ENCODE measurements around the gene KRTAP13-2.
A peak's percentile ranks its signal among the peaks of the same experiment; 100 is the strongest.

Gene KRTAP13-2

DNA sequence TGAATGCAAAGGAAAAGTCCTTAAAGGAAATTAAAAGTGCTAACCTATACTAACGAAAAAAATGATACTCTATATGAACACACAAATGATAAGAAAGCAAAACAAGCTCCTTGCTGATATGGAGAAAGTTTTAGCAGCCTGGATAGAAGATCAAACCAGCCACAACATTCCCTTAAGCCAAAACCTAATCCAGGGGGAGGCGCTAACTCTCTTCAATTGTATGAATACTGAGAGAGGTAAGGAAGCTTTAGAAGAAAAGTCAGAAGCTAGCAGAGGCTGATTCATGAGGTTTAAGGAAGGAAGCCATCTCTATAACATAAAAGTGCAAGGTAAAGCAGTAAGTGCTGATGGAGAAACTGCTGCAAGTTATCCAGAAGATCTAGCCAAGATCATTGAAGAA, 27.1 kb downstream of the KRTAP13-2 start:
- H3K9me3 ChIP-seq, result no peaks in the 10 kb centered on the region
- H3K36me3 ChIP-seq, result no peaks in the 10 kb centered on the region
- TF ChIP-seq, protein P1, sequence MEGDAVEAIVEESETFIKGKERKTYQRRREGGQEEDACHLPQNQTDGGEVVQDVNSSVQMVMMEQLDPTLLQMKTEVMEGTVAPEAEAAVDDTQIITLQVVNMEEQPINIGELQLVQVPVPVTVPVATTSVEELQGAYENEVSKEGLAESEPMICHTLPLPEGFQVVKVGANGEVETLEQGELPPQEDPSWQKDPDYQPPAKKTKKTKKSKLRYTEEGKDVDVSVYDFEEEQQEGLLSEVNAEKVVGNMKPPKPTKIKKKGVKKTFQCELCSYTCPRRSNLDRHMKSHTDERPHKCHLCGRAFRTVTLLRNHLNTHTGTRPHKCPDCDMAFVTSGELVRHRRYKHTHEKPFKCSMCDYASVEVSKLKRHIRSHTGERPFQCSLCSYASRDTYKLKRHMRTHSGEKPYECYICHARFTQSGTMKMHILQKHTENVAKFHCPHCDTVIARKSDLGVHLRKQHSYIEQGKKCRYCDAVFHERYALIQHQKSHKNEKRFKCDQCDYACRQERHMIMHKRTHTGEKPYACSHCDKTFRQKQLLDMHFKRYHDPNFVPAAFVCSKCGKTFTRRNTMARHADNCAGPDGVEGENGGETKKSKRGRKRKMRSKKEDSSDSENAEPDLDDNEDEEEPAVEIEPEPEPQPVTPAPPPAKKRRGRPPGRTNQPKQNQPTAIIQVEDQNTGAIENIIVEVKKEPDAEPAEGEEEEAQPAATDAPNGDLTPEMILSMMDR (IDR thresholded peaks at IDR 0.05; ENCODE audit: low read depth, low read length), result no peak
- DNase-seq, result no peak
- no peaks in the 10 kb centered on the region for H3K27me3 ChIP-seq
- no peaks in the 10 kb centered on the region for H3K4me1 ChIP-seq
- H3K4me3 ChIP-seq (ENCODE audit: low read depth, low read length), result no peak overlapping the region

DNA sequence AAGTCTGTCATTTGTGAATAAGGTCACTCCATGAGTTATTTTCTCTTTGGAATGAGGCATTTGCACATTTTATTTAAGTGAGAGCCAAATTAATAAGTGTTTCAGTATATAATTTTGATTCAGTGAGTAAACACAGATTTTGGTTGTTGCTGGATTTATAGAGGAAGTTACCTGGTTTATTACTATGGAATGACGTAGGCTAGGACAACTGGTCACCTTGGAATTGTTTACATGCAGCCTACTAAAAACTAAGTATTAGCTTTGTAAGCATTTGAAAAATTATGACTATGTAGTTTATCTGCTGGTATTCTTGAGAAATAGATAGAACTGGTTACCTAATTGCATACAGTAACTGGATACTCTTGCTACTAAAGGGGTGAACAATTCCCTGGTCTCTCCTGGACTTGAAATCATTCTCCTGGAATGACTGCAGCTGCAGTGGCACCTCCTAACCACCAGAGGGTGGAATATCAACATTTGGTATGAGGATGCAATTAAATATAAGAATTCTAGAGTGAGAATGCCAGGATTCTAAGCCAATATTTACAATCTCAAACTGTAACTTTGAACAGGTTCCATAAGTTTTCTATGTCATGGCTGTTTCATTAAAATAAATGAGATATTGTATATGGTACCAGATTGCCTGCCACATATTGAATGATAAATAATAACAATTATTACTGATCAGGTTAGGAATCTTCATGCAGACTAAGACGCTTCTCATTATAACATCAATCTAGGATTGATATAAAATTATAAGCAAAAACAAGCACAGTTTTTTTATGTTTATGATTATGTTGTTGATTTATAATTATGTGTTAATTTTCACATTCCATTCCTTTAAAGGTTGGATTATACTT, 31.1 kb downstream of the KRTAP13-2 start:
- DNase-seq, result peak; percentile 37
- H3K27me3 ChIP-seq, result no peaks in the 10 kb centered on the region
- TF ChIP-seq, protein P1 (IDR thresholded peaks at IDR 0.05; ENCODE audit: low read depth, low read length), result peak; percentile 80
- no peaks in the 10 kb centered on the region for H3K4me1 ChIP-seq
- H3K9me3 ChIP-seq, result no peaks in the 10 kb centered on the region
- H3K36me3 ChIP-seq, result no peaks in the 10 kb centered on the region
- no peak overlapping the region for H3K4me3 ChIP-seq (ENCODE audit: low read depth, low read length)

DNA sequence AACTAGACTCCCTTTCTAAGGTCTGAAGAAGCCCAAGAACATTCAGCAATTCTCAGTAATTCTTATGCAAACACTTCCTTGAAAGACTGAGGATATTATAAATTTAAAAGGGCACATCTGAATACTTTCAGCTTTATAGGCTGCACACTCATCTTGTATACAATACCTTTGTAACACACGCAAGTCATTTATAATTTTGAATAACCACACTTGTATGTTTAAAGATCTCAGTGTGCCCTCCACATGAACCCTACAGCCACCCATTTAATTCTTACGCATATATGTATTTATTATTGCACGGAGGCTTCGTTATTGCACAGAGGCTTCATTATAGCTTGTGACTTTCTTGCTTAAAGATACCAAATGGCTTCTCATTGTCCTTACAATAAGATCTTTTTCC, 33.4 kb downstream of the KRTAP13-2 start:
- H3K4me3 ChIP-seq (ENCODE audit: low read depth, low read length), result no peak overlapping the region
- no peaks in the 10 kb centered on the region for H3K27me3 ChIP-seq
- H3K9me3 ChIP-seq, result no peaks in the 10 kb centered on the region
- no peaks in the 10 kb centered on the region for H3K4me1 ChIP-seq
- TF ChIP-seq, protein P1 (IDR thresholded peaks at IDR 0.05; ENCODE audit: low read depth, low read length), result no peak
- no peak for DNase-seq
- H3K36me3 ChIP-seq, result no peaks in the 10 kb centered on the region

DNA sequence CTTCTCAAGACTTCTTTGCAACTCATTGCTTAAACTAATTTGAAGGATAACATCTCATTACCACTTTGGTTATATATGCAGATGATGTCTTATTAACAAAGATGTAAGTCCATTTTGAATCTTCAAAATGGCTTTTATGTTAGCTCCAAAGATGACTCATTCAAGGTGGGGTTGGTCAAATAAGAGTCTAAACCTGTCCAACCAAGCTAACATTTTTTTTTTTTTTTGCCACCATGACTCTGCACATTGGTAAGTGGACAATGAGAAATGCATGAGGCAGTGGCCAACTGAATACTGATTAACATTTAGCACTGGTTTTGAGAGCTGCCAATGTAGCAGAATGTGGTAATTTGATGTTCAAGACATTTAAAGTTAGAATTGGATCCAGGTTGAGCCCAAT, 34.3 kb downstream of the KRTAP13-2 start:
- DNase-seq, result no peak
- TF ChIP-seq, protein P1 (IDR thresholded peaks at IDR 0.05; ENCODE audit: low read depth, low read length), result no peak
- Histone ChIP-seq H3K9me3 (no peaks in the 10 kb centered on the region), H3K4me1 (no peaks in the 10 kb centered on the region), H3K27me3 (no peaks in the 10 kb centered on the region), H3K36me3 (no peaks in the 10 kb centered on the region), H3K4me3 (ENCODE audit: low read depth, low read length) (no peak overlapping the region)

DNA sequence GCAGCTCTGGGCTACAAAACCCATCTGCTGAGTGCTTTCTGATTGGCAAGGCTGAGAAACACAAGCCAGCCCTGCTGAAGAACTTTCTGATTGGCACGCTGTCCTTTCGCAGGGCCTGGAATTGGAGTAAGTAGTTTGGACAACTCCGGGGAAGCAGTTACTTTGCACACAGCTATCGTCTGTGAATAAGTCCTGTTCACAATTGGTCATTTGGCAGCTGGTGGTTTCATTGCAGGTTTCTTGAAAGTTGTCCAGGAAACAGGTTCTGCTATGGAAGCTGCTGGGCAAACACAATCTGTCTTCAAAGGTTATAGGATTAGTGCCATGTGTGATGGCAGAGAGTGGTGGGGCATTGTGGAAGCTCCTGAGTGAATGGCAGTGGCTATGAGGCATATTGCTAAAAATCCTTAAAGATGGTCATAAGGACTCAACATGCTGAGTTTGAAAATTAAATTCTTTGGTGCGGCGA, 34.8 kb downstream of the KRTAP13-2 start, which contains the start of gene KRTAP27-1:
Gene KRTAP27-1 (minus strand): TSS at position 419 of the 469 bp plus-strand sequence. CDS start 26 bp downstream, at position 393.
- no peak within 1 kb of the TSS for H3K4me3 ChIP-seq (ENCODE audit: low read depth, low read length)
- H3K27me3 ChIP-seq, result no peaks in the 10 kb centered on the region
- H3K9me3 ChIP-seq, result no peaks in the 10 kb centered on the region
- TF ChIP-seq, protein P1 (IDR thresholded peaks at IDR 0.05; ENCODE audit: low read depth, low read length), result no peak
- no peak for DNase-seq
- no peaks in the 10 kb centered on the region for H3K36me3 ChIP-seq
- H3K4me1 ChIP-seq, result no peaks in the 10 kb centered on the region

DNA sequence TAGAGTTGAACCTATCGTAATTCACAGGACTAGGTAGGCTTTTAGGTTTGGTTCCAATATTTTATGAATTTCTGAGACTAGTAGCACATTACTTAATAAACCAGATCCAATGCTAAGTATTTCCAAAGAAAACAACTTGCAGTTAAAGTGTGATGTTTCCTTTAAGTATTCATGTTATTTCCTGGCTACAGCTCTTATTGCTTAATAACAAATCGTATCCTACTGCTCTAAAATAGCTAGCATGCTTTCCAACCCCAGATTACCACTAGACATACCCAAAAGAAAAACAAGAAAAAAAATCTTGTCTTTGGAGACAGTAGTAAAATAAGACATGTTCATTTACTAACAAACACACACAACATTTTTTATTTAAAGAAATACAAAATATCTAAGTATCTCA, 35.5 kb downstream of the KRTAP13-2 start:
- no peaks in the 10 kb centered on the region for H3K4me1 ChIP-seq
- TF ChIP-seq, protein P1 (IDR thresholded peaks at IDR 0.05; ENCODE audit: low read depth, low read length), result no peak
- no peaks in the 10 kb centered on the region for H3K36me3 ChIP-seq
- H3K9me3 ChIP-seq, result no peaks in the 10 kb centered on the region
- H3K27me3 ChIP-seq, result no peaks in the 10 kb centered on the region
- H3K4me3 ChIP-seq (ENCODE audit: low read depth, low read length), result no peak overlapping the region
- DNase-seq, result no peak
